Loucy (cell line): Measurements from ENCODE around the gene TBX15.

ENCODE experiments used
- CTCF ChIP-seq: fragments of 200-600 bp; sonication (generic); conservative IDR thresholded peaks from 2 replicates; pipeline ENCODE4 v1.5.1; 2014; ENCODE audit warnings: mild to moderate bottlenecking, antibody characterized with exemption, low read length
- EZH2phosphoT487 ChIP-seq: fragments of 200-600 bp; IDR thresholded peaks from 2 replicates; pipeline ENCODE4 v1.6.1; 2018; ENCODE audit warnings: antibody characterized with exemption, mild to moderate bottlenecking, moderate library complexity, borderline replicate concordance

- TF ChIP-seq CTCF (no peak), EZH2phosphoT487 (no peak)
Observed at GRCh38 chr1:118842452-118843201, 145.5 kb downstream of the TBX15 start.
